ENCODE data around the gene DCP1A.

Gene DCP1A

GRCh38 chr3:53242155-53242554 is 105.2 kb downstream of the DCP1A start:
- Histone ChIP-seq H3K36me3 (peaks cover 84 to 100% (median 98%) of the 10 kb centered on the region in 11 experiments), H3K4me2 (no peak overlapping the region), H3K27ac (peak overlapping the region in 5 of 11 experiments; percentile 0 to 37 (median 18); a peak in 6 of 22 replicates), H3K9me3 (replicated peaks in 1 of 11) (peaks cover 9 to 18% (median 13%) of the 10 kb centered on the region in 11 experiments; a peak in 20 of 22 replicates), H3K4me3 (no peak overlapping the region), H3K4me1 (peaks cover 15 to 73% (median 30%) of the 10 kb centered on the region in 10 experiments), H3K27me3 (no peaks in the 10 kb centered on the region), H4K20me1 (peaks cover 88 to 100% (median 96%) of the 10 kb centered on the region in 11 experiments), H3K9ac (peak overlapping the region in 5 of 11 experiments; percentile 5 to 53 (median 33); a peak in 4 of 22 replicates)
- no peak for TF ChIP-seq Cebpa-rat (IDR thresholded peaks at IDR 0.05)

DNA sequence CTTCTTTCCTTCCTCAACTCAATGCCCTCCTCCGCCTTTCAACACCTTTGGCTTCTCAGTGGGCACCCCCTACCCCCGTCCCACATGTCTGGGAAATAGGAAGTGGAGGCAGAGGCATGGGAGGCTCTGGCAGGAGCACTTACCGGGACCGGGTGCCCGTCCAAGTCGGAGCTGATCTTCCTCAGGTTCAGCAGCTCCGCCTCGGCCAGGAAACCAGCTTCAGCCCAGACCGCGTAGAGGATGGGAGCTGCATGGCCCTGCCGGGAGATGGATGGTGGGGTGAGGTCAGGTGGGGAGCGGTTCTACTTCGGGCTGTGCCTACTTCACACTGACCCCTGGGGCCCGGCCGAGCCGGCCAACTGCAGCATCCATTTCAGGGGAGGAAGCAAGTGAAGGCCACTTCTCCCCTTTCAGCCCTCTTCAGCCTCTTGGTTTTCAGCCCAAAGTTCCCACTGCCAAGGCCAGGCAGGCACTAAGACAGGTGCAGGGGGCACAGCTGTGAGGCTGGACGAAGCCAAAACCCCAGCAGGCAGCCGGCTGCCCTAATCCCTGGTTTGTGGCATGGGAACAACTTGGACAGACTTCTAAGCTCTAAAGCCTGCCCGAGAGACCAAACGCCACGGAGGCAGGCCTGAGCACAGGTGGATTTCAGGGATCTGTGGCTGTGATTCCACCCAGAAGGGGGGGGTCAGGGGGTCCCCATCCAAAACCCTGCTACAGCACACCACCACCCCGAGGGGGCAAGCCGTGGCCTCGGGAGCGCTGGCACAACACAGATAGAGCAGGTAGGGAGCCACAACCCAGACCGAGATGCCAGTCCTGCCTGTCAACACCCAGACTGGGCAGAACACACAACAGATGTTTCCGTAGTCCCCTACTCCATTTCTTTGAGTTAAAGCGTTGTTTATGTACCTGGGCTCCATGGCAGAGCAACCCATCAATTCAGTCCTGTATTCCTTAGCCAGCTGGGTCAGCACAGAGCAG is 106.1 kb downstream of the DCP1A start:
- Histone ChIP-seq H3K4me3 (no peak overlapping the region), H3K4me2 (no peak overlapping the region), H3K4me1 (peaks cover 16 to 82% (median 37%) of the 10 kb centered on the region in 10 experiments), H4K20me1 (peaks cover 83 to 100% (median 95%) of the 10 kb centered on the region in 11 experiments), H3K9me3 (replicated peaks in 1 of 11) (peaks cover 6 to 10% (median 9%) of the 10 kb centered on the region in 11 experiments; a peak in 19 of 22 replicates), H3K36me3 (peaks cover 90 to 100% (median 99%) of the 10 kb centered on the region in 11 experiments), H3K9ac (peak overlapping the region in 2 of 11 experiments; percentile 5 to 55; a peak in 2 of 22 replicates), H3K27ac (peak overlapping the region in 3 of 11 experiments; percentile 16 to 30 (median 17); a peak in 1 of 22 replicates), H3K27me3 (no peaks in the 10 kb centered on the region)
- no peak for TF ChIP-seq Cebpa-rat (IDR thresholded peaks at IDR 0.05)

DNA sequence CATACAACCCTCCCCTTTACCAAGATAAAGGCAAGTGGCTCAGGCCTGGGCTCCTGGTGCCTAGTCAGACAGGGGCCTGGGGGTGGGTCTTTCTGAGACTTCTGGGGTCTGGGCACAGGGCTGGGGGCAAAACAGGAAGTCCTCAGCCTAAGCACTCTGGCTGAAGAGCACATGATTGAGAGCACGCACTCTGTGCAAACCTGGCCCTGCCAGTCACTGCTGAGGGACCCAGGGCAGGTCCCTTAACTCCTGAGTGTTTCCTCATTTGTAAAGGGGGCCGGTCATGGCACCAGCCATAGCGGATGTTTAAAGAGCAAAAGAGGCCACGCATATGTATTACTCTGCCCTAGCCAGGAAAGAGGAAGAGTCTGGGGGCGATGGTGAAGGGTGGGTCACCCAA is 107.5 kb downstream of the DCP1A start:
- H3K36me3 ChIP-seq: peaks cover 91 to 100% (median 98%) of the 10 kb centered on the region in 11 experiments
- no peak overlapping the region for H3K4me3 ChIP-seq
- H3K4me1 ChIP-seq: peaks cover 16 to 94% (median 39%) of the 10 kb centered on the region in 10 experiments
- peak overlapping the region in 3 of 11 experiments; percentile 11 to 55 (median 25); a peak in 3 of 22 replicates for H3K9ac ChIP-seq
- H4K20me1 ChIP-seq: peaks cover 73 to 99% (median 92%) of the 10 kb centered on the region in 11 experiments
- peak overlapping the region in 3 of 11 experiments; percentile 13 to 36 (median 23); a peak in 4 of 22 replicates for H3K27ac ChIP-seq
- no peak overlapping the region; a peak in 1 of 22 replicates for H3K4me2 ChIP-seq
- H3K27me3 ChIP-seq: no peaks in the 10 kb centered on the region
- no peak for TF ChIP-seq Cebpa-rat (IDR thresholded peaks at IDR 0.05)
- H3K9me3 ChIP-seq (replicated peaks in 1 of 11): no peaks in the 10 kb centered on the region

DNA sequence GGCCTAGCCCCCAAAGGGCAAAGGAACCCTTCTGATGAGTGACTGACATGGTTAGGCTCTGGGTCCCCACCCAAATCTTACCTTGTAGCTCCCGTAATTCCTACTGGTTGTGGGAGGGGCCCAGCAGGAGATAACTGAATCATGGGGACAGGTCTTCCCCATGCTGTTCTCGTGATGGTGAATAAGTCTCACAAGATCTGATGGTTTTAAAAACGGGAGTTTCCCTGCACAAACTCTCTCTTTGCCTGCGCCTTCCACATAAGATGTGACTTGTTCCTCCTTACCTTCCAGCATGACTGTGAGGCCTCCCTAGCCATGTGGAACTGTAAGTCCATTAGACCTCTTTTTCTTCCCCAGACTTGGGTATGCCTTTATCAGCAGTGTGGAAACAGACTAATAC is 108.5 kb downstream of the DCP1A start:
- Histone ChIP-seq H3K9me3 (replicated peaks in 1 of 11) (no peaks in the 10 kb centered on the region), H3K27me3 (no peaks in the 10 kb centered on the region), H3K4me1 (peaks cover 7 to 91% (median 29%) of the 10 kb centered on the region in 10 experiments), H3K4me3 (no peak overlapping the region), H4K20me1 (peaks cover 70 to 99% (median 92%) of the 10 kb centered on the region in 11 experiments), H3K27ac (no peak overlapping the region; a peak in 2 of 22 replicates), H3K9ac (peak overlapping the region in 1 of 11 experiments; percentile 31; a peak in 1 of 22 replicates), H3K4me2 (0 out of 22 replicates have a peak overlapping the region, but pooled peaks of 1 of the 11 experiments have one; percentile 16), H3K36me3 (peaks cover 92 to 100% (median 98%) of the 10 kb centered on the region in 11 experiments)
- no peak for TF ChIP-seq Cebpa-rat (IDR thresholded peaks at IDR 0.05)

DNA sequence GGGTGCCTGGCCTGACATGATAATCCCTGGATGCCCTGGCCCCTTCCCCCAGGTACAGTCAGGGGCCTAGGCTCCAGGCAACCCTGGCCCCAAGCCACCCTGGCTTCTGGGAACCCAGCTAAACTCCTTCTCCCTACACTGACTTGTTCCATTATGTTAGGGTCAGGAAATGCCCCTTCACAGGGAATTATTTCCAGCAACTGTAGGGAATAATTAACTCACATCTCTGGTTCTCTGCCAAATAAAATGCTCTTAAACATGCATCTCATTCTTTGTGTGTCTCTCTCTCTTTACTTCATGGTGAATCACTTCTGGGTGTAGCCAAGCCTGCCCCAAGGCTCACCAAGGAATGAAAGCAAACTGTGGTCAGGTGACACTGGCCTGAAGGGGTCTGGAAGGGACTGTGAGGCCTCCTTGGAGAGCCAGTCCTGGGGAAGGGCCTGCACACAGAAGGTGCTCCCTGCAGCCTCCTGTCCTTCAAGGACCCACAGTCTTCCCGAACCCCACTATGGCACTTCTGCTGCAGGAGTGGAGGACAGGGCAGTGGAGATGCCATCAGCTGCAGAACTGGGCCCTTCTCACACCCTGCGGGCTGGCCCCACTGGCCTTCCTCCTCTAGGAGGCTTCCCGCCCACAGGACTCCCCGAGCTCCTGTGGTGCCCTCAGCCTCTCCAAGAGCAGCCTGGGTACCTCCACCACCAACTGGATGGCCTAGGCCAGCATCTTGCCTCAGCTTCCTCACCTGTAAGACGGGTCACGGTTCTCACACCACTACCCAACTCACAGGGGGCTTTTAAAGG is 109.1 kb downstream of the DCP1A start:
- peaks cover under 1 to 85% (median 25%) of the 10 kb centered on the region in 10 experiments; a peak in 18 of 20 replicates for H3K4me1 ChIP-seq
- H3K9me3 ChIP-seq (replicated peaks in 1 of 11): no peaks in the 10 kb centered on the region
- no peaks in the 10 kb centered on the region for H3K27me3 ChIP-seq
- H4K20me1 ChIP-seq: peaks cover 68 to 99% (median 92%) of the 10 kb centered on the region in 11 experiments
- H3K27ac ChIP-seq: peak overlapping the region in 2 of 11 experiments; percentile 26 to 46; a peak in 5 of 22 replicates
- H3K4me3 ChIP-seq: no peak overlapping the region
- H3K36me3 ChIP-seq: peaks cover 93 to 100% (median 98%) of the 10 kb centered on the region in 11 experiments
- no peak for TF ChIP-seq Cebpa-rat (IDR thresholded peaks at IDR 0.05)
- 0 out of 22 replicates have a peak overlapping the region, but pooled peaks of 1 of the 11 experiments have one; percentile 16 for H3K4me2 ChIP-seq
- peak overlapping the region in 2 of 11 experiments; percentile 3 to 31; a peak in 2 of 22 replicates for H3K9ac ChIP-seq

GRCh38 chr3:53236112-53236841 is 111.1 kb downstream of the DCP1A start:
- H3K4me2 ChIP-seq: peak overlapping the region in 9 of 11 experiments; percentile 8 to 82 (median 73); a peak in 14 of 22 replicates
- no peak for TF ChIP-seq Cebpa-rat (IDR thresholded peaks at IDR 0.05)
- H3K27me3 ChIP-seq: no peaks in the 10 kb centered on the region

GRCh38 chr3:53235545-53235944 is 111.8 kb downstream of the DCP1A start:
- H4K20me1 ChIP-seq: peaks cover 50 to 99% (median 92%) of the 10 kb centered on the region in 11 experiments; a peak in 21 of 22 replicates
- H3K27ac ChIP-seq: peak overlapping the region in 9 of 11 experiments; percentile 53 to 82 (median 73); a peak in 18 of 22 replicates
- peak overlapping the region in 5 of 11 experiments; percentile 48 to 66 (median 57); a peak in 8 of 22 replicates for H3K9ac ChIP-seq
- H3K4me1 ChIP-seq: peaks cover 0 to 62% (median 25%) of the 10 kb centered on the region in 10 experiments; a peak in 16 of 20 replicates
- H3K9me3 ChIP-seq (replicated peaks in 1 of 11): no peaks in the 10 kb centered on the region
- no peak overlapping the region for H3K4me3 ChIP-seq
- H3K4me2 ChIP-seq: peak overlapping the region in 2 of 11 experiments; percentile 78 to 79; a peak in 4 of 22 replicates
- peaks cover 96 to 100% (median 98%) of the 10 kb centered on the region in 11 experiments for H3K36me3 ChIP-seq
- TF ChIP-seq Cebpa-rat (IDR thresholded peaks at IDR 0.05): no peak
- no peaks in the 10 kb centered on the region for H3K27me3 ChIP-seq

More at GRCh38 chr3:53236112-53236841, 111.1 kb downstream of the DCP1A start:
- H3K27ac ChIP-seq: peak overlapping the region; percentile 47 to 82 (median 70); a peak in 20 of 22 replicates
- peaks cover 0 to 69% (median 25%) of the 10 kb centered on the region in 10 experiments; a peak in 16 of 20 replicates for H3K4me1 ChIP-seq
- no peaks in the 10 kb centered on the region for H3K9me3 ChIP-seq (replicated peaks in 1 of 11)
- no peak overlapping the region for H3K4me3 ChIP-seq
- H4K20me1 ChIP-seq: peaks cover 57 to 99% (median 92%) of the 10 kb centered on the region in 11 experiments
- H3K36me3 ChIP-seq: peaks cover 96 to 100% (median 98%) of the 10 kb centered on the region in 11 experiments
- H3K9ac ChIP-seq: peak overlapping the region; percentile 34 to 66 (median 55); a peak in 20 of 22 replicates
